GM12878 (cell line): ENCODE measurements around the gene RPS23. TPM values are rescaled to one million over a fixed set of nuclear protein-coding genes. Genes with fewer than 3 reads are reported as not detected.

Source experiments
- ASH2L ChIP-seq: fragments of 300-600, 200-600 bp; sonication (generic); IDR thresholded peaks from 2 replicates; pipeline ENCODE4 v1.6.1; 2017; ENCODE audit warnings: low read depth, mild to moderate bottlenecking, borderline replicate concordance
- ATF3 ChIP-seq: IDR thresholded peaks from 2 replicates; pipeline ENCODE4 v1.6.1; 2011; ENCODE audit warnings: low read depth, mild to moderate bottlenecking, low read length, moderate library complexity, borderline replicate concordance; ENCODE audit errors: extremely low read depth
- BACH1 ChIP-seq: fragments of 450-650 bp; IDR thresholded peaks from 2 replicates; pipeline ENCODE4 v1.6.1; 2017; ENCODE audit warnings: mild to moderate bottlenecking, borderline replicate concordance
- CBFB ChIP-seq: IDR thresholded peaks from 2 replicates; pipeline ENCODE4 v1.6.1; 2016; ENCODE audit warnings: antibody characterized with exemption, low read depth
- CBX3 ChIP-seq: fragments of 200-600 bp; sonication (generic); IDR thresholded peaks from 2 replicates; pipeline ENCODE4 v1.6.1; 2016; ENCODE audit warnings: low read depth, borderline replicate concordance
- CBX5 ChIP-seq: sonication (generic); IDR thresholded peaks from 2 replicates; pipeline ENCODE4 v1.6.1; 2016; ENCODE audit warnings: low read depth, moderate library complexity, mild to moderate bottlenecking, inconsistent platforms
- CHD4 ChIP-seq: fragments of 200-600 bp; sonication (generic); IDR thresholded peaks from 2 replicates; pipeline ENCODE4 v1.6.1; 2016; ENCODE audit warnings: mild to moderate bottlenecking
- CREB1 ChIP-seq: IDR thresholded peaks from 2 replicates; pipeline ENCODE4 v1.6.1; 2012; ENCODE audit warnings: low read depth, mild to moderate bottlenecking, inconsistent platforms
- FOS ChIP-seq: IDR thresholded peaks from 3 replicates; pipeline ENCODE4 v1.6.1; 2011; ENCODE audit warnings: borderline replicate concordance; ENCODE audit not compliant: insufficient read length; ENCODE audit errors: extremely low read depth
- GABPA ChIP-seq: IDR thresholded peaks from 2 replicates; pipeline ENCODE4 v1.6.1; 2014; ENCODE audit warnings: antibody characterized with exemption, low read depth, mild to moderate bottlenecking, inconsistent platforms
- IKZF1 ChIP-seq: fragments of 450-650 bp; conservative IDR thresholded peaks from 2 replicates; pipeline ENCODE4 v1.6.1; 2017; ENCODE audit warnings: antibody characterized with exemption, mild to moderate bottlenecking
- IKZF2 ChIP-seq, 2 experiments: fragments of 450-650 bp; IDR thresholded peaks; 2 replicates each; pipeline ENCODE4 v1.6.1; 2017; ENCODE audit warnings: mild to moderate bottlenecking in 2 of 2, moderate library complexity in 2 of 2
- JUNB ChIP-seq: IDR thresholded peaks from 2 replicates; pipeline ENCODE4 v1.6.1; 2016; ENCODE audit warnings: antibody characterized with exemption, mild to moderate bottlenecking
- KLF5 ChIP-seq: fragments of 450-650 bp; IDR thresholded peaks from 2 replicates; pipeline ENCODE4 v1.6.1; 2014; ENCODE audit warnings: mild to moderate bottlenecking; ENCODE audit not compliant: partially characterized antibody
- MEF2A ChIP-seq: IDR thresholded peaks from 2 replicates; pipeline ENCODE4 v1.6.1; 2011; ENCODE audit warnings: low read depth, mild to moderate bottlenecking, low read length, moderate library complexity; ENCODE audit not compliant: insufficient read depth
- MXI1 ChIP-seq: fragments of 150-350 bp; IDR thresholded peaks from 2 replicates; pipeline ENCODE4 v1.6.1; 2011; ENCODE audit warnings: low read depth, mild to moderate bottlenecking, inconsistent platforms, low read length, improper control_type of control experiment
- MYC ChIP-seq: IDR thresholded peaks from 2 replicates; pipeline ENCODE4 v1.6.1; 2011; ENCODE audit warnings: mild to moderate bottlenecking, low read length, moderate library complexity, inconsistent platforms; ENCODE audit not compliant: insufficient read depth, insufficient replicate concordance, insufficient read length, severe bottlenecking
- NBN ChIP-seq: fragments of 450-650 bp; IDR thresholded peaks from 2 replicates; pipeline ENCODE4 v1.6.1; 2016
- POLR2A ChIP-seq: IDR thresholded peaks from 2 replicates; pipeline ENCODE4 v1.6.1; 2011; ENCODE audit warnings: low read depth, mild to moderate bottlenecking, low read length
- SIX5 ChIP-seq: IDR thresholded peaks from 2 replicates; pipeline ENCODE4 v1.6.1; 2011; ENCODE audit warnings: mild to moderate bottlenecking, low read depth, low read length, moderate library complexity; ENCODE audit not compliant: severe bottlenecking
- SMARCA5 ChIP-seq: fragments of 450-650 bp; IDR thresholded peaks from 2 replicates; pipeline ENCODE4 v1.6.1; 2017; ENCODE audit warnings: mild to moderate bottlenecking
- SP1 ChIP-seq: IDR thresholded peaks from one replicate; pipeline ENCODE4 v1.6.1; 2011; ENCODE audit warnings: low read depth, low read length
- TARDBP ChIP-seq: IDR thresholded peaks from 2 replicates; pipeline ENCODE4 v1.6.1; 2016; ENCODE audit warnings: borderline replicate concordance
- polyA plus RNA-seq, 11 experiments: library from polyadenylated mRNA; depleted of rRNA in 4 of 11; unstranded in 6 of 11; stranded (reverse) in 5 of 11; fragments of >200 nt; fragmentation: Nextera tagmentation in 4 of 11; fragmentation: Illumina TruSeq in 1 of 11; extraction: Ambion mirVana in 4 of 11; extraction: Trizol in 1 of 11; gene quantifications; 1 replicate in 1 of 11; 2 replicates in 10 of 11; pipeline versions ENCODE4 v1.2.1 to v1.2.3, GENCODE V29; 2011 to 2016; ENCODE audit warnings: inconsistent platforms in 2 of 11, missing spikeins in 2 of 11, low read depth in 1 of 11
- total RNA-seq, 4 experiments: library from RNA; depleted of rRNA in 3 of 4; stranded (reverse); fragments of >200 nt in 3 of 4; fragmentation: Illumina TruSeq in 1 of 4; extraction: Trizol in 1 of 4; gene quantifications; 2 replicates each; pipeline versions ENCODE4 v1.2.1 to v1.2.3, GENCODE V29; 2013 to 2021
- TF ChIP-seq, protein P1 (sequence below): IDR thresholded peaks from 2 replicates; pipeline ENCODE4 v1.6.1; 2012; ENCODE audit warnings: low read depth, low read length, improper control_type of control experiment
- TF ChIP-seq, protein P2 (sequence below): fragments of 450-650 bp; IDR thresholded peaks from 2 replicates; pipeline ENCODE4 v1.6.1; 2016; ENCODE audit warnings: mild to moderate bottlenecking, moderate library complexity, borderline replicate concordance
- TF ChIP-seq, protein P3 (sequence below): fragments of 450-650 bp; IDR thresholded peaks from 2 replicates; pipeline ENCODE4 v1.6.1; 2017; ENCODE audit warnings: borderline replicate concordance

Gene RPS23
- total and polyA plus RNA-seq, 10 of the 15 experiments (the other 5 are each of a cell fraction or from before 2014, with no cell fraction given), result 2,489 to 8,145 (median 5,256) TPM

DNA sequence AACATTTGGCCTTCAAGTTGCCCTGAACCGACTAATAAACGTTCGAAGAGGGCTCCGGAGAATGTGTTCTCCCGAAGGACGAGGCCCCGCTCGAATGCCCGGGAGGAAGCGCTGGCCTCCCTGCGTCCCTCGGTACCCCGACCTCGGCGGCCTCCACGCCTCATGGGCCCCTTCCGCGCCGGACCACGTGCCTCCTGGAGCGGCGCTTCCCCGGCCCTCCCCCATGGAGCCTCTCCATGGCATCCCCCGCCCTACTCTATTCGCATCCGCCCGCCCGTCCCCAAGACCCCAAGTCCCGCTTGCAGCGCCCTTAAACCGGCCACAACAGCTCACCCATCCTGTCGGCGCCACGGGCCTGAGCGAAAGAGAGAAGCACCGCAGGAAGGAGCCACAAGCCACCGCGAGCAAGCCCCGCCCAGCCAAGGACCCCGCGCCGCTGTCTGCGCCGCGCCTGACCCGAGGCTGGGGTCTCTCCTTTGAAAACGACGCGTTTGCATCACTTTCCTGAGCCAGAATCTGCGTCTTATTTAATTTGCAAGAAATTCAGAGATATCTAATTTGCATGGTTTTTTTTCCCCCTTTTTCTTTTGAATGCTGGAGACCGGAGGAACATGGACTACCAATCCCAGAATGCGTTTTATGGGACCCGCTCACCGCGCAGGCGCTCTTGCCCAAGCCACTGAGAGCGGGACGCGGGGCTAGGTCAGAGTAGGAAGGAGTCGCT lies at the start of gene RPS23 (continued):
- TF ChIP-seq CBFB (peak; percentile 89; the same call in 1 of the 2 replicates), POLR2A (peak; percentile 99), KLF5 (peak; percentile 85), SIX5 (peak; percentile 63), CREB1 (0 out of 2 replicates have a peak, but pooled peaks have one; percentile 54), CBX3 (no peak), BACH1 (no peak), FOS (no peak), NBN (peak; percentile 70; the same call in 1 of the 2 replicates), TARDBP (peak; percentile 61), GABPA (peak; percentile 65), IKZF2 (IDR thresholded peaks at IDR 0.05) (0 out of 4 replicates have a peak, but pooled peaks of 1 of the 2 experiments have one; percentile 18), SMARCA5 (no peak), JUNB (no peak), MXI1 (peak; percentile 75; the same call in 1 of the 2 replicates), CHD4 (no peak), CBX5 (peak; percentile 79; the same call in 1 of the 2 replicates), IKZF1 (peak; percentile 90), SP1 (peak; percentile 58), MEF2A (0 out of 2 replicates have a peak, but pooled peaks have one; percentile 35), ATF3 (no peak), ASH2L (no peak), MYC (peak; percentile 96)
- TF ChIP-seq, protein P1, sequence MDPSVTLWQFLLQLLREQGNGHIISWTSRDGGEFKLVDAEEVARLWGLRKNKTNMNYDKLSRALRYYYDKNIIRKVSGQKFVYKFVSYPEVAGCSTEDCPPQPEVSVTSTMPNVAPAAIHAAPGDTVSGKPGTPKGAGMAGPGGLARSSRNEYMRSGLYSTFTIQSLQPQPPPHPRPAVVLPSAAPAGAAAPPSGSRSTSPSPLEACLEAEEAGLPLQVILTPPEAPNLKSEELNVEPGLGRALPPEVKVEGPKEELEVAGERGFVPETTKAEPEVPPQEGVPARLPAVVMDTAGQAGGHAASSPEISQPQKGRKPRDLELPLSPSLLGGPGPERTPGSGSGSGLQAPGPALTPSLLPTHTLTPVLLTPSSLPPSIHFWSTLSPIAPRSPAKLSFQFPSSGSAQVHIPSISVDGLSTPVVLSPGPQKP, result no peak
- TF ChIP-seq, protein P2, sequence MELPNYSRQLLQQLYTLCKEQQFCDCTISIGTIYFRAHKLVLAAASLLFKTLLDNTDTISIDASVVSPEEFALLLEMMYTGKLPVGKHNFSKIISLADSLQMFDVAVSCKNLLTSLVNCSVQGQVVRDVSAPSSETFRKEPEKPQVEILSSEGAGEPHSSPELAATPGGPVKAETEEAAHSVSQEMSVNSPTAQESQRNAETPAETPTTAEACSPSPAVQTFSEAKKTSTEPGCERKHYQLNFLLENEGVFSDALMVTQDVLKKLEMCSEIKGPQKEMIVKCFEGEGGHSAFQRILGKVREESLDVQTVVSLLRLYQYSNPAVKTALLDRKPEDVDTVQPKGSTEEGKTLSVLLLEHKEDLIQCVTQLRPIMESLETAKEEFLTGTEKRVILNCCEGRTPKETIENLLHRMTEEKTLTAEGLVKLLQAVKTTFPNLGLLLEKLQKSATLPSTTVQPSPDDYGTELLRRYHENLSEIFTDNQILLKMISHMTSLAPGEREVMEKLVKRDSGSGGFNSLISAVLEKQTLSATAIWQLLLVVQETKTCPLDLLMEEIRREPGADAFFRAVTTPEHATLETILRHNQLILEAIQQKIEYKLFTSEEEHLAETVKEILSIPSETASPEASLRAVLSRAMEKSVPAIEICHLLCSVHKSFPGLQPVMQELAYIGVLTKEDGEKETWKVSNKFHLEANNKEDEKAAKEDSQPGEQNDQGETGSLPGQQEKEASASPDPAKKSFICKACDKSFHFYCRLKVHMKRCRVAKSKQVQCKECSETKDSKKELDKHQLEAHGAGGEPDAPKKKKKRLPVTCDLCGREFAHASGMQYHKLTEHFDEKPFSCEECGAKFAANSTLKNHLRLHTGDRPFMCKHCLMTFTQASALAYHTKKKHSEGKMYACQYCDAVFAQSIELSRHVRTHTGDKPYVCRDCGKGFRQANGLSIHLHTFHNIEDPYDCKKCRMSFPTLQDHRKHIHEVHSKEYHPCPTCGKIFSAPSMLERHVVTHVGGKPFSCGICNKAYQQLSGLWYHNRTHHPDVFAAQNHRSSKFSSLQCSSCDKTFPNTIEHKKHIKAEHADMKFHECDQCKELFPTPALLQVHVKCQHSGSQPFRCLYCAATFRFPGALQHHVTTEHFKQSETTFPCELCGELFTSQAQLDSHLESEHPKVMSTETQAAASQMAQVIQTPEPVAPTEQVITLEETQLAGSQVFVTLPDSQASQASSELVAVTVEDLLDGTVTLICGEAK, result peak; percentile 63; the same call in 1 of the 2 replicates
- TF ChIP-seq, protein P3, sequence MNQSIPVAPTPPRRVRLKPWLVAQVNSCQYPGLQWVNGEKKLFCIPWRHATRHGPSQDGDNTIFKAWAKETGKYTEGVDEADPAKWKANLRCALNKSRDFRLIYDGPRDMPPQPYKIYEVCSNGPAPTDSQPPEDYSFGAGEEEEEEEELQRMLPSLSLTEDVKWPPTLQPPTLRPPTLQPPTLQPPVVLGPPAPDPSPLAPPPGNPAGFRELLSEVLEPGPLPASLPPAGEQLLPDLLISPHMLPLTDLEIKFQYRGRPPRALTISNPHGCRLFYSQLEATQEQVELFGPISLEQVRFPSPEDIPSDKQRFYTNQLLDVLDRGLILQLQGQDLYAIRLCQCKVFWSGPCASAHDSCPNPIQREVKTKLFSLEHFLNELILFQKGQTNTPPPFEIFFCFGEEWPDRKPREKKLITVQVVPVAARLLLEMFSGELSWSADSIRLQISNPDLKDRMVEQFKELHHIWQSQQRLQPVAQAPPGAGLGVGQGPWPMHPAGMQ, result peak; percentile 96
